ENCODE measurements around the gene GRAMD1B. TPM values are rescaled to one million over a fixed set of nuclear protein-coding genes. Genes with fewer than 3 reads are reported as not detected.
A peak's percentile ranks its signal among the peaks of the same experiment; 100 is the strongest.

Gene GRAMD1B
- total and polyA plus RNA-seq, 2 experiments from 2014 or later = 15.5 to 81.5 TPM

GRCh38 chr11:123575441-123575840 is 145.4 kb downstream of the GRAMD1B start:
- no peak overlapping the region for H3K27ac ChIP-seq
- no peaks in the 10 kb centered on the region for H3K36me3 ChIP-seq
- TF ChIP-seq CTCF (IDR thresholded peaks at IDR 0.05; ENCODE audit: low read depth, low read length) = no peak
- no peak for DNase-seq (ENCODE audit: low read depth in 1 of 2, low spot score in 1 of 2)
- no peak overlapping the region for H3K4me3 ChIP-seq
- no peaks in the 10 kb centered on the region for H3K4me1 ChIP-seq (ENCODE audit: low read depth)
- H3K9me3 ChIP-seq (ENCODE audit: low read depth) = no peaks in the 10 kb centered on the region
- H3K27me3 ChIP-seq = no peaks in the 10 kb centered on the region

- no peak for DNase-seq (ENCODE audit: low read depth in 1 of 2, low spot score in 1 of 2)
- Histone ChIP-seq H3K36me3 (no peaks in the 10 kb centered on the region), H3K4me3 (no peak overlapping the region), H3K4me1 (ENCODE audit: low read depth) (no peaks in the 10 kb centered on the region), H3K27ac (no peak overlapping the region), H3K9me3 (ENCODE audit: low read depth) (no peaks in the 10 kb centered on the region), H3K27me3 (no peaks in the 10 kb centered on the region)
- TF ChIP-seq CTCF (IDR thresholded peaks at IDR 0.05; ENCODE audit: low read depth, low read length) = no peak
These were observed 146.0 kb downstream of the GRAMD1B start for GRCh38 chr11:123576082-123576481.

- H3K27ac ChIP-seq = no peak overlapping the region
- H3K27me3 ChIP-seq = no peaks in the 10 kb centered on the region
- no peak for DNase-seq (ENCODE audit: low read depth in 1 of 2, low spot score in 1 of 2)
- no peak overlapping the region for H3K4me3 ChIP-seq
- TF ChIP-seq CTCF (IDR thresholded peaks at IDR 0.05; ENCODE audit: low read depth, low read length) = no peak
- H3K36me3 ChIP-seq = no peaks in the 10 kb centered on the region
- H3K9me3 ChIP-seq (ENCODE audit: low read depth) = no peaks in the 10 kb centered on the region
- H3K4me1 ChIP-seq (ENCODE audit: low read depth) = no peaks in the 10 kb centered on the region
These were observed 146.4 kb downstream of the GRAMD1B start for GRCh38 chr11:123576501-123576900.

- peak; percentile 87 for TF ChIP-seq CTCF (IDR thresholded peaks at IDR 0.05; ENCODE audit: low read depth, low read length)
- Histone ChIP-seq H3K27ac (no peak overlapping the region), H3K9me3 (ENCODE audit: low read depth) (no peaks in the 10 kb centered on the region), H3K4me3 (no peak overlapping the region), H3K36me3 (no peaks in the 10 kb centered on the region), H3K4me1 (ENCODE audit: low read depth) (no peaks in the 10 kb centered on the region), H3K27me3 (no peaks in the 10 kb centered on the region)
- DNase-seq (ENCODE audit: low read depth in 1 of 2, low spot score in 1 of 2) = peak; percentile 56 to 71
These were observed 147.1 kb downstream of the GRAMD1B start for GRCh38 chr11:123577081-123577598.

GRCh38 chr11:123578778-123579481 is 148.9 kb downstream of the GRAMD1B start:
- H3K27ac ChIP-seq = no peak overlapping the region
- no peak for TF ChIP-seq CTCF (IDR thresholded peaks at IDR 0.05; ENCODE audit: low read depth, low read length)
- no peak for DNase-seq (ENCODE audit: low read depth in 1 of 2, low spot score in 1 of 2)
- no peaks in the 10 kb centered on the region for H3K4me1 ChIP-seq (ENCODE audit: low read depth)
- no peaks in the 10 kb centered on the region for H3K36me3 ChIP-seq
- H3K9me3 ChIP-seq (ENCODE audit: low read depth) = no peaks in the 10 kb centered on the region
- H3K27me3 ChIP-seq = no peaks in the 10 kb centered on the region
- H3K4me3 ChIP-seq = no peak overlapping the region

Data from cardiac muscle cell (in vitro differentiated cells and primary cell).